Measurements from ENCODE around the gene C1QTNF5. TPM values are rescaled to one million over a fixed set of nuclear protein-coding genes. Genes with fewer than 3 reads are reported as not detected.

C1QTNF5 gene
- polyA plus RNA-seq, 3 donors, result 24.4 to 32.5 (median 25.5) TPM

- no peak for DNase-seq
These were observed 37.4 kb downstream of the C1QTNF5 start for GRCh38 chr11:119303227-119303718.

GRCh38 chr11:119300198-119300964, 40.3 kb downstream of the C1QTNF5 start:
- no peak for DNase-seq

- no peak for DNase-seq
These were observed 41.3 kb downstream of the C1QTNF5 start for GRCh38 chr11:119299416-119299815.

GRCh38 chr11:119298726-119299125, 42.0 kb downstream of the C1QTNF5 start:
- DNase-seq, result no peak

GRCh38 chr11:119297938-119298337, 42.7 kb downstream of the C1QTNF5 start:
- DNase-seq, result no peak

GRCh38 chr11:119295178-119295577, 45.5 kb downstream of the C1QTNF5 start:
- DNase-seq, result no peak

GRCh38 chr11:119293461-119293860, 47.2 kb downstream of the C1QTNF5 start:
- DNase-seq, result no peak

GRCh38 chr11:119290894-119291497, 49.7 kb downstream of the C1QTNF5 start:
- DNase-seq, result no peak

Other genes starting within 250 kb of the C1QTNF5 start
- 10 to 100 TPM; 55.6 to 68.1 (median 67.4) TPM for gene DPAGT1, start 239.0 kb downstream of the C1QTNF5 start, polyA plus RNA-seq (ENCODE audit: insufficient read length in 3 of 3)
- 10 to 100 TPM; 11.8 to 12.5 (median 12.1) TPM for gene C2CD2L, start 233.5 kb downstream of the C1QTNF5 start, polyA plus RNA-seq (ENCODE audit: insufficient read length in 3 of 3)
- gene HINFP, start 219.3 kb downstream of the C1QTNF5 start, polyA plus RNA-seq (ENCODE audit: insufficient read length in 3 of 3), result 10 to 100 TPM; 28.1 to 43.7 (median 42.6) TPM
- 1 to 10 TPM in 1 of 3 donors, under 1 TPM in 2; 0.70 to 1.4 (median 0.92) TPM for gene ABCG4, start 191.8 kb downstream of the C1QTNF5 start, polyA plus RNA-seq (ENCODE audit: insufficient read length in 3 of 3)
- gene NLRX1, start 172.2 kb downstream of the C1QTNF5 start, polyA plus RNA-seq (ENCODE audit: insufficient read length in 3 of 3), result 10 to 100 TPM; 12.4 to 15.1 (median 14.3) TPM
- 10 to 100 TPM; 16.0 to 26.2 (median 23.8) TPM for gene NHERF4, start 155.4 kb downstream of the C1QTNF5 start, polyA plus RNA-seq (ENCODE audit: insufficient read length in 3 of 3)
- 10 to 100 TPM; 17.7 to 22.5 (median 22.2) TPM for gene CBL, start 134.5 kb downstream of the C1QTNF5 start, polyA plus RNA-seq (ENCODE audit: insufficient read length in 3 of 3)
- 10 to 100 TPM; 49.4 to 55.0 (median 52.8) TPM for gene MCAM, start 23.8 kb downstream of the C1QTNF5 start, polyA plus RNA-seq (ENCODE audit: insufficient read length in 3 of 3)
- gene RNF26, start 6.4 kb downstream of the C1QTNF5 start, polyA plus RNA-seq (ENCODE audit: insufficient read length in 3 of 3), result 10 to 100 TPM; 33.5 to 39.5 (median 38.2) TPM
- gene MFRP, start 5.8 kb upstream of the C1QTNF5 start, polyA plus RNA-seq (ENCODE audit: insufficient read length in 3 of 3), result not detected
- 10 to 100 TPM in 1 of 3 donors, 1 to 10 TPM in 2; 9.0 to 11.4 (median 10.0) TPM for gene USP2, start 40.8 kb upstream of the C1QTNF5 start, polyA plus RNA-seq (ENCODE audit: insufficient read length in 3 of 3)
- gene THY1, start 82.3 kb upstream of the C1QTNF5 start, polyA plus RNA-seq (ENCODE audit: insufficient read length in 3 of 3), result 10 to 100 TPM; 70.5 to 87.3 (median 78.1) TPM

All from renal pelvis (tissue), 4 donors.